Kidney tubule cell (primary cell): Measurements from ENCODE around the gene CALML3.
"Not testable (repeated sequence)": the region's sequence is repeated elsewhere in the genome, so short reads cannot be mapped to it uniquely, and the experiment has no call there.

Experiments used
- DNase-seq: peaks from one replicate; pipeline ENCODE4 v3.0.0-alpha.2; 2018; ENCODE audit warnings: low spot score

The CALML3 gene

GRCh38 chr10:5524641-5525560, at the start of gene CALML3:
Gene CALML3 (plus strand): TSS chr10:5524961. CDS start chr10:5525086, 125 bp downstream.
- no peak for DNase-seq

- not testable (repeated sequence) for DNase-seq
These were observed 49.7 kb upstream of the CALML3 start for GRCh38 chr10:5475088-5475487.

- not testable (repeated sequence) for DNase-seq
These were observed 48.6 kb upstream of the CALML3 start for GRCh38 chr10:5475974-5476807.

GRCh38 chr10:5476918-5477525, 47.7 kb upstream of the CALML3 start:
- no peak for DNase-seq

GRCh38 chr10:5477948-5478693, 46.6 kb upstream of the CALML3 start:
- no peak for DNase-seq

GRCh38 chr10:5478694-5479305, 46.0 kb upstream of the CALML3 start:
- DNase-seq, result no peak

GRCh38 chr10:5479481-5480161, 45.1 kb upstream of the CALML3 start:
- DNase-seq, result no peak

GRCh38 chr10:5480162-5480941, 44.4 kb upstream of the CALML3 start:
- DNase-seq, result no peak

GRCh38 chr10:5481121-5481520, 43.6 kb upstream of the CALML3 start:
- no peak for DNase-seq

- DNase-seq, result no peak
These were observed 42.7 kb upstream of the CALML3 start for GRCh38 chr10:5482016-5482415.

GRCh38 chr10:5484205-5484604, 40.6 kb upstream of the CALML3 start:
- peak; percentile 43 for DNase-seq

GRCh38 chr10:5485290-5485689, 39.5 kb upstream of the CALML3 start:
- no peak for DNase-seq

GRCh38 chr10:5485948-5486852, 38.6 kb upstream of the CALML3 start:
- DNase-seq, result no peak

GRCh38 chr10:5486853-5487235, 37.9 kb upstream of the CALML3 start:
- no peak for DNase-seq

GRCh38 chr10:5488272-5489161, 36.2 kb upstream of the CALML3 start:
- DNase-seq, result peak; percentile 20

GRCh38 chr10:5490032-5490431, 34.7 kb upstream of the CALML3 start:
- DNase-seq, result no peak

- DNase-seq, result no peak
These were observed 33.9 kb upstream of the CALML3 start for GRCh38 chr10:5490698-5491464.
